ENCODE results near the gene SUPT20HL2.

DNA sequence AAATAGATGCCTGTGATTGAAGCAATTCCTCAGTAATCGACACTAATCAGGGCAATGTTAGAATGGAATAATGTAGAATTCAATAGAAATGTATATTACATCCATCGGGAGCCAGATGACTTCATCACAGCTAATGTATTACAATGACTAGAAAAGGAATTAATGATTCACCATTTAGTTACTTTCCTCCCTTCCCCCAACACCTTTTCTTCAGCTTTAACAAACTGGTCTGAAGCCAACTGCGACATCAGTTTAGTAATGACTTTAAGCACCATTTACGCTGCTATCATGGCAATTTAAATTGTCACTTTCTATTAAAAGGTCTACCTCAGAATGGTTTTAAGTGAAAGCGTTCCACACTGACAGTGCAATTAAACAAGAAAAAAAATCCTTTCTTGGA, 45.1 kb downstream of the SUPT20HL2 start:
- TF ChIP-seq CTCF (IDR thresholded peaks at IDR 0.05; ENCODE audit: low read depth, low read length) (no peak), EZH2phosphoT487 (IDR thresholded peaks at IDR 0.05; ENCODE audit: low read depth) (no peak)

Measured in OCI-LY3 (cell line).